Measurements from ENCODE around the gene SMARCAD1. TPM values are rescaled to one million over a fixed set of nuclear protein-coding genes. Genes with fewer than 3 reads are reported as not detected.

Gene SMARCAD1
- total and polyA plus RNA-seq, 9 of the 15 experiments (the other 6 are each of a cell fraction or from before 2014, with no cell fraction given) = 11.2 to 52.2 (median 34.6) TPM

DNA sequence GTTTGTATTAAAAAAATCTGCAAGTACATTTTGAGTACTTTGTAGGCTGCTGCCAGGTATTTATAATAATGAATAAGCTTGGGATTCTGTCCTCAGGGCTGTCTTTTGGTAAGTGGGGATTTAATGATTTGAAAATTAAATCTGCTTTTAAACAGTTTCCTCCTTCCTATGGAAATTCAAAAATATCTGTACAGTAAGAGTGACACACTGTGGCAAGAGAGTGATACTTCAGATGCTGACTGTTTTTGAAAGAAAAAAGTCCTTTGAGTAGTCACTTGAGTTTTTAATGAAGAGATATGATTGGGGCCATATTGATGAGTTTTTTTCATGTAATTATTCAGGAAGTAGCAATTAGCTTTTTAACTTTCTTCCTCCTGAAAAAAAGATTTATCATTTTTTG lies 49.2 kb downstream of the SMARCAD1 start:
- H3K9ac ChIP-seq (ENCODE audit: insufficient read depth in 1 of 2, low read depth in 2 of 2, low read length in 2 of 2) = no peak overlapping the region
- POLR2A ChIA-PET = no interaction called here
- DNase-seq (ENCODE audit: extremely low read depth in 1 of 4, low spot score in 3 of 4) = peak in 1 of 4 experiments; percentile 5
- peak; percentile 58; the same call in 1 of the 3 replicates for ATAC-seq
- in situ Hi-C loops (cut with MboI) (loop anchor here (10.0 kb wide), 1 partner anchor 462 kb away; no protein-coding TSS in a partner anchor), intact Hi-C loops (cut with micrococcal nuclease) (loop anchor here (5.0 kb wide), 2 partner anchors 360 to 465 kb away; no protein-coding TSS in a partner anchor)
- no TSS peak for BruUV-seq (replicated peaks)
- H3K9me1 ChIP-seq (ENCODE audit: control insufficient read depth, insufficient read depth, low read length) = no peaks in the 10 kb centered on the region
- H3K9me3 ChIP-seq (replicated peaks; ENCODE audit: control insufficient read depth, insufficient read depth, low read depth, low read length) = no peaks in the 10 kb centered on the region
- H3K79me2 ChIP-seq (ENCODE audit: control insufficient read depth, insufficient read depth, low read length) = no peaks in the 10 kb centered on the region
- no peaks in the 10 kb centered on the region for H3K27me3 ChIP-seq (ENCODE audit: control insufficient read depth in 2 of 2, insufficient read depth in 2 of 2, low read length in 2 of 2)
- CTCF ChIA-PET (ENCODE audit: low intra/inter-chr PET ratio) = interaction anchor here (1.9 kb wide), 1 partner anchor 465 kb away, joined by 8 read pairs; no protein-coding TSS in a partner anchor
- H4K20me1 ChIP-seq (replicated peaks; ENCODE audit: control insufficient read depth, insufficient read depth, low read length) = no peaks in the 10 kb centered on the region
- no peak overlapping the region for H3K4me3 ChIP-seq
- H3K27ac ChIP-seq (ENCODE audit: extremely low read depth, low read depth, low read length) = no peak overlapping the region
- H2AFZ ChIP-seq (ENCODE audit: low read depth, low read length) = no peak overlapping the region
- no peak overlapping the region for H3K4me2 ChIP-seq (ENCODE audit: insufficient read depth, low read length)
- FAIRE-seq = peak; percentile 19
- H3K4me1 ChIP-seq (replicated peaks in 1 of 2; ENCODE audit: control insufficient read depth in 2 of 2, insufficient read depth in 2 of 2, low read length in 2 of 2) = no peaks in the 10 kb centered on the region
- H3K36me3 ChIP-seq (ENCODE audit: control insufficient read depth, insufficient read depth, low read length) = peaks cover 44% of the 10 kb centered on the region
- no peak for TF ChIP-seq ARNT (IDR thresholded peaks at IDR 0.05)
- TF ChIP-seq ZNF354B (CRISPR knock-in tag; IDR thresholded peaks at IDR 0.05) = no peak
- TF ChIP-seq ZC3H8 (IDR thresholded peaks at IDR 0.05) = no peak
- TF ChIP-seq, protein P1, sequence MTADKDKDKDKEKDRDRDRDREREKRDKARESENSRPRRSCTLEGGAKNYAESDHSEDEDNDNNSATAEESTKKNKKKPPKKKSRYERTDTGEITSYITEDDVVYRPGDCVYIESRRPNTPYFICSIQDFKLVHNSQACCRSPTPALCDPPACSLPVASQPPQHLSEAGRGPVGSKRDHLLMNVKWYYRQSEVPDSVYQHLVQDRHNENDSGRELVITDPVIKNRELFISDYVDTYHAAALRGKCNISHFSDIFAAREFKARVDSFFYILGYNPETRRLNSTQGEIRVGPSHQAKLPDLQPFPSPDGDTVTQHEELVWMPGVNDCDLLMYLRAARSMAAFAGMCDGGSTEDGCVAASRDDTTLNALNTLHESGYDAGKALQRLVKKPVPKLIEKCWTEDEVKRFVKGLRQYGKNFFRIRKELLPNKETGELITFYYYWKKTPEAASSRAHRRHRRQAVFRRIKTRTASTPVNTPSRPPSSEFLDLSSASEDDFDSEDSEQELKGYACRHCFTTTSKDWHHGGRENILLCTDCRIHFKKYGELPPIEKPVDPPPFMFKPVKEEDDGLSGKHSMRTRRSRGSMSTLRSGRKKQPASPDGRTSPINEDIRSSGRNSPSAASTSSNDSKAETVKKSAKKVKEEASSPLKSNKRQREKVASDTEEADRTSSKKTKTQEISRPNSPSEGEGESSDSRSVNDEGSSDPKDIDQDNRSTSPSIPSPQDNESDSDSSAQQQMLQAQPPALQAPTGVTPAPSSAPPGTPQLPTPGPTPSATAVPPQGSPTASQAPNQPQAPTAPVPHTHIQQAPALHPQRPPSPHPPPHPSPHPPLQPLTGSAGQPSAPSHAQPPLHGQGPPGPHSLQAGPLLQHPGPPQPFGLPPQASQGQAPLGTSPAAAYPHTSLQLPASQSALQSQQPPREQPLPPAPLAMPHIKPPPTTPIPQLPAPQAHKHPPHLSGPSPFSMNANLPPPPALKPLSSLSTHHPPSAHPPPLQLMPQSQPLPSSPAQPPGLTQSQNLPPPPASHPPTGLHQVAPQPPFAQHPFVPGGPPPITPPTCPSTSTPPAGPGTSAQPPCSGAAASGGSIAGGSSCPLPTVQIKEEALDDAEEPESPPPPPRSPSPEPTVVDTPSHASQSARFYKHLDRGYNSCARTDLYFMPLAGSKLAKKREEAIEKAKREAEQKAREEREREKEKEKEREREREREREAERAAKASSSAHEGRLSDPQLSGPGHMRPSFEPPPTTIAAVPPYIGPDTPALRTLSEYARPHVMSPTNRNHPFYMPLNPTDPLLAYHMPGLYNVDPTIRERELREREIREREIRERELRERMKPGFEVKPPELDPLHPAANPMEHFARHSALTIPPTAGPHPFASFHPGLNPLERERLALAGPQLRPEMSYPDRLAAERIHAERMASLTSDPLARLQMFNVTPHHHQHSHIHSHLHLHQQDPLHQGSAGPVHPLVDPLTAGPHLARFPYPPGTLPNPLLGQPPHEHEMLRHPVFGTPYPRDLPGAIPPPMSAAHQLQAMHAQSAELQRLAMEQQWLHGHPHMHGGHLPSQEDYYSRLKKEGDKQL (CRISPR knock-in tag; IDR thresholded peaks at IDR 0.05; ENCODE audit: borderline replicate concordance) = no peak
- no peak for TF ChIP-seq SNRNP70 (optimal IDR thresholded peaks at IDR 0.05; ENCODE audit: low read depth, low read length)
- TF ChIP-seq, protein P2, sequence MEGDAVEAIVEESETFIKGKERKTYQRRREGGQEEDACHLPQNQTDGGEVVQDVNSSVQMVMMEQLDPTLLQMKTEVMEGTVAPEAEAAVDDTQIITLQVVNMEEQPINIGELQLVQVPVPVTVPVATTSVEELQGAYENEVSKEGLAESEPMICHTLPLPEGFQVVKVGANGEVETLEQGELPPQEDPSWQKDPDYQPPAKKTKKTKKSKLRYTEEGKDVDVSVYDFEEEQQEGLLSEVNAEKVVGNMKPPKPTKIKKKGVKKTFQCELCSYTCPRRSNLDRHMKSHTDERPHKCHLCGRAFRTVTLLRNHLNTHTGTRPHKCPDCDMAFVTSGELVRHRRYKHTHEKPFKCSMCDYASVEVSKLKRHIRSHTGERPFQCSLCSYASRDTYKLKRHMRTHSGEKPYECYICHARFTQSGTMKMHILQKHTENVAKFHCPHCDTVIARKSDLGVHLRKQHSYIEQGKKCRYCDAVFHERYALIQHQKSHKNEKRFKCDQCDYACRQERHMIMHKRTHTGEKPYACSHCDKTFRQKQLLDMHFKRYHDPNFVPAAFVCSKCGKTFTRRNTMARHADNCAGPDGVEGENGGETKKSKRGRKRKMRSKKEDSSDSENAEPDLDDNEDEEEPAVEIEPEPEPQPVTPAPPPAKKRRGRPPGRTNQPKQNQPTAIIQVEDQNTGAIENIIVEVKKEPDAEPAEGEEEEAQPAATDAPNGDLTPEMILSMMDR (IDR thresholded peaks at IDR 0.05 in 2 of 3, conservative IDR thresholded peaks at IDR 0.05 in 1 of 3; ENCODE audit: insufficient read depth in 2 of 3, low read depth in 1 of 3, low read length in 3 of 3) = peak in 1 of 3 experiments; percentile 48; a peak in 2 of 6 replicates
- TF ChIP-seq, protein P3, sequence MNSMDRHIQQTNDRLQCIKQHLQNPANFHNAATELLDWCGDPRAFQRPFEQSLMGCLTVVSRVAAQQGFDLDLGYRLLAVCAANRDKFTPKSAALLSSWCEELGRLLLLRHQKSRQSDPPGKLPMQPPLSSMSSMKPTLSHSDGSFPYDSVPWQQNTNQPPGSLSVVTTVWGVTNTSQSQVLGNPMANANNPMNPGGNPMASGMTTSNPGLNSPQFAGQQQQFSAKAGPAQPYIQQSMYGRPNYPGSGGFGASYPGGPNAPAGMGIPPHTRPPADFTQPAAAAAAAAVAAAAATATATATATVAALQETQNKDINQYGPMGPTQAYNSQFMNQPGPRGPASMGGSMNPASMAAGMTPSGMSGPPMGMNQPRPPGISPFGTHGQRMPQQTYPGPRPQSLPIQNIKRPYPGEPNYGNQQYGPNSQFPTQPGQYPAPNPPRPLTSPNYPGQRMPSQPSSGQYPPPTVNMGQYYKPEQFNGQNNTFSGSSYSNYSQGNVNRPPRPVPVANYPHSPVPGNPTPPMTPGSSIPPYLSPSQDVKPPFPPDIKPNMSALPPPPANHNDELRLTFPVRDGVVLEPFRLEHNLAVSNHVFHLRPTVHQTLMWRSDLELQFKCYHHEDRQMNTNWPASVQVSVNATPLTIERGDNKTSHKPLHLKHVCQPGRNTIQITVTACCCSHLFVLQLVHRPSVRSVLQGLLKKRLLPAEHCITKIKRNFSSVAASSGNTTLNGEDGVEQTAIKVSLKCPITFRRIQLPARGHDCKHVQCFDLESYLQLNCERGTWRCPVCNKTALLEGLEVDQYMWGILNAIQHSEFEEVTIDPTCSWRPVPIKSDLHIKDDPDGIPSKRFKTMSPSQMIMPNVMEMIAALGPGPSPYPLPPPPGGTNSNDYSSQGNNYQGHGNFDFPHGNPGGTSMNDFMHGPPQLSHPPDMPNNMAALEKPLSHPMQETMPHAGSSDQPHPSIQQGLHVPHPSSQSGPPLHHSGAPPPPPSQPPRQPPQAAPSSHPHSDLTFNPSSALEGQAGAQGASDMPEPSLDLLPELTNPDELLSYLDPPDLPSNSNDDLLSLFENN (IDR thresholded peaks at IDR 0.05; ENCODE audit: low read depth in 2 of 2, low read length in 2 of 2) = no peak
- no peak for TF ChIP-seq ELF2 (CRISPR knock-in tag; IDR thresholded peaks at IDR 0.05)
- no peak for TF ChIP-seq SAFB (IDR thresholded peaks at IDR 0.05; ENCODE audit: borderline replicate concordance, low read depth, low read length)

Data from K562 (cell line).